GDM1 (cell line): ENCODE data around the gene PRDM15.

Source experiments
- DNase-seq: peaks from one replicate; lab custom pipeline; 2025; lab: John Stamatoyannopoulos, UW

PRDM15 gene

DNA sequence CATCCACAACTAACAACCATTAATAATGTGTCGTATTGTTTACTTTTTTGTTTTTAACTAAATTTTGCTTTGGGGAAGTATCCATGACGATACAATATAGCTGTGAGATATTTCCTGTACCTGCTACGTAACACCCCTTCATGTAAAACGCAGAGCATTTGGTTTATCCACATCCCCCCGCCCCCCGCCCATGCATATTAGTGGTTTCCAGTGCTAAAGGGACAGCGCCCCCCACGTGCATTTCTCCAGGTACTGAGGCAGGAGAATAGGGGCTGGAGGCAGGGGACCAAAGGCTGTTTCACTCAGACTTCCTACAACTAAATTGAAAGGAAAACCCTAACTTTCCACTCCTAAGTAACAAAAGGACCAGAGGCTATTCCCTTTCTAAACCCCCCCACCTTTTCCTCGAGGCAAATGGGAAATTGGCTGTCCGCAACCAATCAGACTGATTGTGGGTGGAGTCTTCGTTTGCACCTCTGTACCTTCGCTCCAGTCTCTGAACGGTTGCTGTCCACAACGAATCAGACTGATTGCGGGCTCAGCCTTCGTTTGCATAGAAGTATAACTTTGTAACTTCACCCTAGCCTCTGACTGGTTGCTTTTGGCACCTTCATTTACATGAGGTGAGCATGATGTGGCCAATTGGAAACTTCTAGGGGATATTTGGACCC is 100.1 kb downstream of the PRDM15 start:
- no peak for DNase-seq

DNA sequence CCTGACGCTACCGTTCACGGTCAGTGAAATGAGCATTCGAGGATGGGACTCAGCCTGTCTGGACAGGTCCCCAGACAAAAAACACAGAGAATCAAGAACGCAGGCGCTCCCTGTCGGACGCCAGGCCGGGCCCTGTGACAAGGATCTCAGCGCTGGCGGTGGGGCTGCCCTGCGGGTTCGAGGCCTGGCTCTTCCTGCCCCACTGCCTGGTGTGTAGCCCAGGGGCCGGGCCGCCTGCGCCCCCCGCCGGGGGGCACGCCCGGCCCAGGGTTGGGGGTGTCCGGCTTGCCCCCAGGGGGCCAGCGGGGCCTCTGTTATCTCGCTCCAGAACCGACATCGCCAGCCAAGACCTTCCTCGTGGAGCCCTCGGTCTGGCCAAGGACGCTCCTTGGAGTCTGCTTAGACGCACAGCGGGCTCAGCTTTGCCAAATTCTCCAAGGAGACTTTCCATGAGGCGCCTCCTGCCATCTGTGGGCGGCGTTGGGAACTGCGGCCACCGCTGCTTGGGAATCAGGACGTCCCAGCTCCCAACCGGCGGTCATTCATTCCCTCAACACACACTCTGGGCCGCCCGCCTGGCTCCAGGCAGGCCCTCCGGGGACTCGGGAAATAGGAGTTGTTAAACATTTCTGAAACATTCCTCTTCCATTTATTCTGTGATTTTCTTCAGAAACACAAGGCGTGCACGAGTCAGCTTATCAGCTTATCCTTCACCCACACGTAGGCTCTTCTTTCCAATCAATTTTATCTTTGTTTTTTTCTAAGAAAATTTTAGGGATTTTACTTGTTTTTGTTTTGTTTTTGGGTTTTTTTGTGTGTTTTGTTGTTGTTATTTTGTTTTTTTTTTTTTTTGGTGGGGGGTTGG is 101.0 kb downstream of the PRDM15 start:
- DNase-seq, result no peak

DNA sequence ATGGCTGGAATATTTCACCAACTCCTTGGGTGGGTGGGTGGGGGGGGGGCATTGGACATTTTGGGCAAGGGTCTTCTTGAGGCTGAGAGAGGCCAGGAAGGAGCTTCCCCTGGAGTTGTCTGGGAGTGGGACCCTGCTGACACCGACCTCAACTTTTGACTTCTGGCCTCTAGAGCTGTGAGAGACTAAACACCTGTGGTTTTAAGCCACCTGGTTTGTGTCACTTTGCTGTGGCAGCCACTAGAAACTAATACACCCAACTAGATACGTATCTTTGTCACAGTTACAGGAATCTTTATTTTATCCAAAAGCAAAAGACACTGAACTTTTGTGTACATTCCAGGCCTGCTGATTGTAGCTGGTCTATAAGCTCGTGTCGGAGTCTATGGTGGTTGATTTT is 102.4 kb downstream of the PRDM15 start:
- DNase-seq, result no peak

DNA sequence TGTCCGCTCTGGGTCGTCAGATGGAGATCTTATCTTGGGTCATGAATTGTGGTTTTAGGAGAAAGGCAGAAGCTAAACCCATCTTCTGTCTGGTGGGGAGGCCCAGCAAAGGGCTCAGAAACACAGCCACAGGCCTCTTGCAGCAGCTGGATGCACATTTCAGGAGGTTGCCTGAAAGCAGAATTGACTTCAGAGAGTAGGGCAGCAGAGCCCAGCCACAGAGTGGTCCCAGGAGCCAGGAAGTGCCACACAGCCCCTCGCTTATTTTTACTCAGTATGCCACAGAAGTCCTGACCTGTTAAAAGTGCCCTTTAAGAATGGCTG is 104.0 kb downstream of the PRDM15 start:
- DNase-seq, result no peak

DNA sequence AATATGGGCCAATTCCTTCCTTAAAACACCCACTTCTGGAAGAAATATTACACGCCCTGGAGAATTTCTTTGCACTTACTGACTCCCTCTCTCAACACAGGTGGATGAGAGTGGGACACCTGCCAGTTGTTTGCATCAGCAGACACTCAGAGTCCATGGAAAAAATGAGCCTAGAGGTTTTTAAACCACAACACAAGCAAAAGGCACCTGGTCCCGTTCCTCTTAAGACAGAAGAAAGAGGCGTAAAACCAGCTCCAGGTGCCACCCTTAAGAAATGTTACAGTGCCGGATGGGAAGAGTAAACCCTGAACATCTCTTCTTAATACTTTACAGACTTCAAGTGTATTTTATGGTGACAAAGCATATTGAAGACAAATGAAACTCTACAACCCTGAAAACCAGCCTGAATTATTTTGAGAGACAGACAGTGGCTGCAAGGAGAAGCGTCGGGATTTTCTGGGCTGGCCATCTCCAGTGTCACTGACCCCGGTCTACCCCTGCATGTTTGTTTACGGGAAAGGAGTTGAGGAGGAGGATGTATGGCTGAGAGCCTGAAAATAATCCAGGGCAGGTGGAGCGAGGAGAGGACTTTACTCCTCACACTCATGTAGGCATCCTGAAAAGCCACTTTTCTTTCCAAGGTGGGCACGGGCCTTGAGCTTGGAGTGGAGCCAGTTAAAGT is 104.5 kb downstream of the PRDM15 start:
- DNase-seq, result no peak

DNA sequence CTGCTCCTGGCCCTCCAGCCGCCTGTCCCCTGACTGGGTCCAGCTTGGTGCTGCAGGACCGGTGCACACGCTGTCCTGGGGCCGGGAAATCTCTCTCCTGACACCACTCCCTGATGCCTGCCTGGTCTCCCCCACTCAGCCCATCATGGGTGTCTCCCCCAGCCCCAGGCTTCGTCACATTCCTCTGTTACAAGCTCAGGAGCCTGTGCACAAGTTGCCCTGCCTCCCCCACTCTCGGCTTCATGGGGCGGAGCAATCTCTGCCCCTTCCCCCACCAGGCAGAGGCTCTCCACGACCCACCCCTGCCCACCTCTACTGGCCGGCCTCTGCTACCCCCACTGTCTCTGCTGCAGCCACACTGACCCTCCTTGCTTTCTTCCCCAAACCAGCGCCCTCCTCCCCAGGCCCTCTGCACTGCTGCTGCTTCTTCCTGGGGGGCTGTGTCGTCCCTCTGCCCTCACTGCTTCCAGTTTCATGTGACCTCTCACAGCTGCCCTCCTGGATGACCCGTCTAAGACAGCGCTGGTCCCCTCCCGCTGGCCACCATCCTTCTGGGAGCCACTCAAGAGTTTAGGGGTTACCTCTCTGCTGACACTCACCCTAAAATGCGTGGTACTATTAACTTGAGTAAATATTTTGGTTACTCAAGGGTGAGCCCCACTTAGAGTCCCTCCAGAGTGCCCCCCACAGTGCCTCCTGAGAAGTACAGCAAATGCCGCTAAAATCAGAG is 106.6 kb downstream of the PRDM15 start:
- no peak for DNase-seq

DNA sequence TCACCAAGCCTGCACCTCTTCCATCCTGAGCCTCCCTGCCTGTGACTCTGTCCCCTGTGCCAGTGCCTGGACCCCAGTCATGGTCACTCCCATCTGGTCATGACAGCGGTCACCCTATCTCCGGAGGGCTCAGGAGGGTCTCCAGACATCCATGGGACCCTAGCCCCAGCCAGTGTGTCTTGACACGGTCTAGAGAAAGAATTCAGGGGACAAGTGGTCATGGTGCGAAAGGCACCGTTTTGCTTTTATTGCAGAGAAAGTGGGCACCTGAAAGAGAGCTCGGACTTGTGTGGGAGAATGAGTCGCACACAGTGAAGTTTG is 107.6 kb downstream of the PRDM15 start:
- no peak for DNase-seq

DNA sequence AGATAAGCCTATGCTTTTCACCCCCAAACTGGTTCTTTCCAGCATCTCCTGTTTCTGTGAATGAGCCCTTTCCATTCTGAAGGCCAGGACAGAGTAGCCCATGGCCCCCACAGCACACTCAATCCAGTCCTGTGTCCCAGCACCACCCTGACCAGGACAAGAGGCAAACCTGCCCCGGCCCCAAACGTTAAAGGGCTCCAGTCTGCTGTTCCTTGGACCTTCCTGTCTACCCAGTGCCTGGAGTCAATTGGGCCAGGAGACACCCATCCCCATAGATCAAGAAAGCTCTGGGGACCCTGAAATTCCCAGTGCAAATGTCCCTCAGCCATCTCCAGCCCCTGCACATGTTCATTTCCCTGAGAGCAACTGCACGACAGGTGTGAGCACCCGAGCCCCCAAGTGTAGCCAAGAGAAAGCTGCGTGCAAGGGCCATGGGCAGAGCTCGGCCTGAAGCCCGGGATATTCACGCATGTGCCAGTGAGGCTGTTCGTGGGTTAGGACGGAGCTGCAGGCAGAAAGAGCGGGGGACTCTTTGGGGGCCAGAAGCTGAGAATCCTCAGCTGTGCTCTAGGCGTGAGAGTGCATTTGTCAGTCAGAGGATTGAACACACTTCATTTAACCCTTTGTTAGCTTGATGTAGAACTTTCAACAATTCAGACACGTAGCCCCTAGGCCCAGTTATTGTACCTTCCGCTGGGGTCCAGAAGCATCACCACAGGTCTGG is 108.1 kb downstream of the PRDM15 start:
- DNase-seq, result no peak

DNA sequence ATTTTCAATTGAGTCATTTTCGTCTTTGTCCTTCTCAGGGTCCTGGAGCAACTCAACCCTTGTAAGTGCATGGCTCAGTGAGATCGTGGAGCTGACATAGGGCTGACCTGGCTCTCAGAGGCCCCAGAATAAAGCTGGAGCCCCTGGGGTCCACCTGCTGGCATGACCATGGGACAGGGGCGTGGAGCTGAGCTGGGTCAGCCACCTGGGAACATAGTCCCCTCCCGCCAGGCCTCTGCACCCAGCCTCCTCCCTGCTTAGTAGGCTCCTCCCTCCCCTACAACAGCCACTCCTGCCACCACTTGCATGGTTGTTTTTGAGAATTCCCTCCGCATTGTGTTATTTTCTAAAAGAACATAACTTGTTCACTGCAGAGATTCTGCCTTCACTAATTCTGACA is 109.2 kb downstream of the PRDM15 start:
- no peak for DNase-seq

DNA sequence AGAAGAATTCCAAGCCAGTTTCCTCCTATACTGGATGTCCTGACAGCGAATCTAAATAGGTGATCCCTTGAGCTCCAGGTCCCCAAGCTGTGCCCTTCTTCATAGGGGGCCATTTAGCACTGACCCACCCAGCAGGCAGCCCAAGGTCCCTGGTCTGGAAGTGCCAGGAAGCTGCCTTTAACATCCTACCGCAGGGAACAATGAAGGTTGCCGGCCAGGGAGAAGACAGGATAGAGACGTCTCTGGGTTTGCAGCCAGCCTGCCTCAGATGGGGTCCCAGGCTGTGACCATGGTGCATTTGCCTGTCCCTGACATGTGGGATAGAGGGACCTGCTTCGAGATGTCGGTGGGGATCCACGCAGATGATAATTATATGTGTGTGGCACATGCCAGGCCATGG is 109.6 kb downstream of the PRDM15 start:
- no peak for DNase-seq

DNA sequence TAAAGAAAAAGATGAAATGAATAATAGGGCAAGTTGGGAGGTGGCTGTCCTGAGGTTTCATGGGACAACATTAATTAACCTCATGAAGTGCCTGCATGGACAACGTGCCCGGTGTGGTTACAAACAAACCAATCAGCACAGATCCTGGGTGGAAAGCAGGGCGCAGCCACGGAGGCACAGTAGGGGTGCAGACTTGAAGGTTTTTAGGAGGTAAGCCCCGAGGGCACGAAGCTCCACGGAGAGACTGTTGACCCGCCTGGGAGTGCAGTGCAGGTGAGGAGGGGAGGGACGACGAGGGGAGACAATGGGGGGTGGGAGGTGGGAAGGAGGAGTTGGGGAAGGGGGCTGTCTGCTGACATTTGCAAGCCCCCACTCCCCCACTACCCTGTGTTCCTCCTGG is 110.0 kb downstream of the PRDM15 start:
- no peak for DNase-seq

DNA sequence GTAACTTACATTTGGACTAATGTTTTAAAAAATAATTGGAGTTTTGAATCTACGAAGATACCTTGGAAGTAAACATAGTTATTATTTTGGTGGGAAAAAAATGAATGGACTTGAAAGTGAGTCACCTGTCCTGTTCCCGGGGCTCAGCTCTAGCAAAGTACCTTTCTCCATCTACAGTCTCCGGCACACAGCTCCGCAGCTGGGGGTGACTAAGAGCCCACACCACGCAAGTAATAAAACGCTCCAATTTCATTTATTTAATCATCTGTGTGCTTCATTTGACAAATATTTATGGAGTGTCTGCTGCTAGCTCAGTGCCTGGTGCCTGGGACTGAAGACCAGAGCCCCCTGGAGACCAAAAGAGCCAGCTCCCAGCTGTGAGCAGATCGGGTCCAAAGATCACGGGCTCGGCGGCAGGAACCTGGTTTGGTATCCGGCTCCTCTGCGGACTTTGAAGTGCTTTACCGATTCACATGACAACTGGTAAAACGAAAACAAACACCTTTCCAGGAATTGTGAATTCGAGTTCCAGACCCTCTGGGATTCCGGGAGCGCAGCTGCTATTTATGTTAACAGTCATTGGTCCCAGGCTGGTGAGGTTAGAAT is 110.6 kb downstream of the PRDM15 start:
- no peak for DNase-seq

DNA sequence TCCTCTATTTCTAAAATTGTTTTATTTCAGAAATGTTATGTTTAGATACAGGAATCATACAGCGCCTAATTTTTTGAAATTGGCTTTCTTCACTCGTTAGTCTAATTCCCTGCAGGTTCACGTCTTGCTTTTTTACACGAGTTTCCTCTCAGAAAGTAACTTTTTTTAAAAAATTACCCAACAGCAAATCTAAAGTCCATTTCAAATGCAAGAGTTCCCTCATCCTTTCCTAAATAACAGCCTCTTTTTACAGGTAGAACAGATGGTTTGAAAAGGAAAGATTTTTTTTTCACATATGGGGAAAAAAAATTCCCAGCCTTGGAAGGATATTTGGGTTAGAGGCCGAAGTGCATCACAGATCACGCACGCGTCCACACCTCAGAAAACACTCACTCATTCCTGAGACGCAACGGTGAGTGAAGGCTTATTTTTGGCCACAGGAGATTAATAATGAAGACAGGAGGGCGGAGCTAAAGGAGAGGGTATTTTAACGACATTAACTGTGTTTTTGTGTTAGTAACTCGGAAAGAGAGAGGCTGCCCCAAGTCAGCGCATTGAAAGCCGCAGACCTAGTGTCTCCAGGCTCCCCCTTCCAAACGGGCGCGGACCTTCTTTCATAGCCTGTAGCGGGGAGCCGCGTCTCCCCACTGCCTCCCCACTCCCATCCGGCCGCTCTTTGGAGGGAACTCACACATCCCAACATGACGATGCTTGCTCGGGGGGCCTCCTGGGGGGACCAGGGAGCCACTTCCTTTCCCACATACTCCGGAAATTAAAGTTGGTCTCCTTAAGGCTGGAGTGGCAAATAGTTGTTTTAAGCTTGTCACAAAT is 111.3 kb downstream of the PRDM15 start:
- no peak for DNase-seq

DNA sequence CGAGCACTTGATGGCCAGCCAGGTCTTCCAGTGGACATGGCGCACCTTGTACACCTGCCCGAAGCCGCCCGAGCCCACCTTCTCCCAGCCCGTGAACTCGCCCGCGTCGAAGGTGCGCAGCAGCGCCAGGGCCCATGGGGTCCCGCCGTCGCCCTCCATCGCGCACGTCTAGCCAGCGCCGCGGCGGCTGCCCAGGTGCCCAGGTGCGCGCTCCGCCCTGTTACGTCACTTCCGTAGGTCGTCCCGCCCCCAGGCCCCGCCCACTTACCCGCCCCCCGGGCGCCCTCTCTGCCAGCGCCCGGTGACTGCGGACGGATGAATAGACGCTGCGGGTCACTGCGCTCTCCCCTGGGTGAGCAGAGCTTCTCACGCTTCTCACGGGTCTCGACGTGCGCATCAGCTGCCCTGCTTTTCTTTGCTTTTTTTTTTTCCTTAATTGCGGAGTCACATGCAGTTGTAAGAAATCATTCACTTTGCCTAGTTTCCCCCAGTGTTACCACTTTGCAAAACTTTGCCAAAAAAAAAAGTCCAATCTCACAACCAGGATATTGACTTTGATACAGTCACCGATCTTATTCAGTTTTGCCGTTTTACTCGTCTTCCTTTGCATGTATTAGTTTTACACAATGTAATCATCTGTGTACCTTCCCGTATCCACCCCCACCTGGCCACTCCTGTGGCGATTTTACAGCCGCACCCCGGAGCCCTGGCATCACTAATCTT is 112.1 kb downstream of the PRDM15 start, which contains the start of gene RIPK4:
TSS of gene RIPK4 (minus strand) at position 170 of the 723 bp plus-strand sequence. CDS start at position 159, 11 bp downstream.
- no peak for DNase-seq

DNA sequence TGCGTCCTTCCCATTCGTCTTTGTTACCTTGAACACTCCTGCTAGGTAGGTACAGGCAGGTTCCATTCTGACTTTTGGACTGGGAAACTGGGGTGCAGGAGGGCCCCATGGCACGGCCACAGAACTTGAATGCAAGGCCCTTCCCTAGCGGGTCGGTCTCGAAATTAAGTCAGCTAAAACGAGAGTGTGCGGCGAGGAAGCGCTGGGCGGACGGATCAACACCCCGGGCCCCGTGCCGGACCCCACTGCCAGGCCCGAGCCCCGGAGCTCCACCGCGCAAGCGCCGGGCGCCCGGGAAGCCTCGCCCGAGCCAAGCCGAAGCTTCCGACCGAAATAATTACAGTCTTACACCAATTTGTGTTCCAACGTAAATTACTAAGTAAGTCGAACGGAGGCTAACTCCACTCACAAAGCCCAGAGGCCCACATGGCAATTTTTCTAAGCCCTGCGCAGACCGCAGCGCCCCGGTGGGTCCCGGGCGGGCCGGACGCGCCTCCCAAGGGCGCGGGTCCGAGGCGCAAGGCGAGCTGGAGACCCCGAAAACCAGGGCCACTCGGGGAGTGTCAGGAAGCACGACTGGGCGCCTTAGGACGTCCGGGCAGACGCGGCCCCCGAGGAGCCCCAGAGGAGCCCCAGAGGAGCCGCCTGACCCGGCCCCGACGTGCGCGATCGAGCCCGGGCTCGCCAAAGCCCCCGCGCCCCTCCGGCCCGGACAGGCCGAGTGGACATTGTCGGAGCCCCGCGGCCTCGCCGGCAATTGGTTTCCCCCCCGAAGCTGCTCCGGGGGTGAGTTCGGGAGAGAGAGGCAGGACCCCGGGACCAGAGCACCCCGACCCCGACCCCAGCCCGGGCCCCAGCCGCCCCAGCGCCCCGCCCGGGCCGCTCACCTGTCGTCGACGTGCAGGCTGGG is 112.9 kb downstream of the PRDM15 start:
- no peak for DNase-seq

DNA sequence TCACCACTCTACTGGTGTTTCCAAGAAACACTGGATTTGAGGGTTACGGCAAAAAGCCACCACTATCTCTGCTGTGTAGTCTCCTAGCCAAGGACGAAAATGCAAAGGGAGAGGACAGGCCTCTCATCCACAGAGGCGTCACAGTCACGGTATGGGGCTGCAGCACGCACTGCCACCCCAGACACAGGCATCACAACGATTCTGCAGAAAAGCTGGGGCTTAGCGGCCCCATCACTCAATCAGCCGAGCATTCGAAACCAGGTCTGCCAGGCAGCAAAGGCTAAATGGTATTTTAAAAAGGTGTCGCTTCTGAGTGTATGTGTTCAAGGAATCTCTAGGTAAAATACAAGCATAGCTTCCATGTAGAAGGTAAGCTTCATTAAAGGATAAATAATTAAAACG is 113.7 kb downstream of the PRDM15 start:
- no peak for DNase-seq

DNA sequence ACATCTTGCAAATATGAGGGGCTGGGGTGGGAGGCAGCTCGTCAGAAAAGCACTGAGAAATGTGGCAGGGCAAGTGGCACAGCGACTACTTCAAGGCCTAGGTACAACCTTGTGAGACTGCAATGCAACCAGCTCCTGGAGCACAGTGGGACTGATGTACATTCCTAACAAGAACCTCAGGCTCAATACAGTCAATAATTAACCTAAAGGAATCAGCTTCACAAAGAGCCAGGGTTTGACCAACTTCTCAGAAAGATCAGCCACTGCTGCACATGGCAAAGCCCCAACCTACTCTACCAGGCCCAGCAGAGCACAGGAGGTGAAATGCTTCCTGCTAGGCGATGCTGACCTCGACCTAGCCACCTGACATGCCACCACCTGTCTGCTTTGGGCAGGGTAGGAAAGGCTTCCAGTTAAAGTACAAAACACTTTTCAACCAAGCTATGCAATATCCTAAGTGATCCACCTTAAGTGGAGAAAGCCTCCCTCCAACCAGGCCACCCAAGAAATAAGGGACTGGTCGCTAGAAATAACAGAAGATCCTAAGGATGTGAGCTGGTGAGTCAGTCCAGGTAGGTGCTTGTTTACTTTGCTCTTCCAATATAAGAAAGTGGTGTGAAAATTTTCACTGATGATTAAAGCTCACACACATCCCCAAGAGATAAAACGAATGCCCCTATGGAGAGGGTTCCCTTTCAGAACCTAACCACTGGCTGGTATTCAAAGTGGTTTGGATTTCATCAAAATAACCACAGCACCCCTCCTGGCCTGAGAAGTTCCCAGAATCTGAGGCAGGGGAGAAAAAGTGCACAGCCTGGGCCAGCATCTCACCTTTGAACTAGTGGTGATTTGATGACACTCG is 114.4 kb downstream of the PRDM15 start:
- DNase-seq, result no peak

DNA sequence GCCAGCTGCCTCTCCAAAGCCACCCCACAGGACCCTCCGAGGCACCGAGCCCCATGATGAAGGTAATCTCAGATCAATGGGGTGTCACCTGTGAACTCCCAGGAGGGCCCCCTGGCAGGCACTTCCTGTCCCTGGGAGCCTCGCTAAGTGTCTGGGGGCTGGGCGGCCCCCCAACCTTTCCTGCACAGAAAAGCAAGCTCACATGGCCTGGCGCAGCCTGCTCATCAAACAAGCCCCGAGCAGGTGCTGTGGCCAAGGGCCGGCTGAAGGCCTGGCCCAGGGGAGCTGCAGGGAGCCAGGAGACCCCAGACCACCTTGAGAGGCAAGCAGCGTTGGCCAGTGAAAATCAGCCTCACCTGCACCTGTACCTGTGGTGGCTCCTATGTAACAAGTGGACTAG is 115.1 kb downstream of the PRDM15 start:
- no peak for DNase-seq
